Measurements from ENCODE around the gene PINLYP.

Gene PINLYP

DNA sequence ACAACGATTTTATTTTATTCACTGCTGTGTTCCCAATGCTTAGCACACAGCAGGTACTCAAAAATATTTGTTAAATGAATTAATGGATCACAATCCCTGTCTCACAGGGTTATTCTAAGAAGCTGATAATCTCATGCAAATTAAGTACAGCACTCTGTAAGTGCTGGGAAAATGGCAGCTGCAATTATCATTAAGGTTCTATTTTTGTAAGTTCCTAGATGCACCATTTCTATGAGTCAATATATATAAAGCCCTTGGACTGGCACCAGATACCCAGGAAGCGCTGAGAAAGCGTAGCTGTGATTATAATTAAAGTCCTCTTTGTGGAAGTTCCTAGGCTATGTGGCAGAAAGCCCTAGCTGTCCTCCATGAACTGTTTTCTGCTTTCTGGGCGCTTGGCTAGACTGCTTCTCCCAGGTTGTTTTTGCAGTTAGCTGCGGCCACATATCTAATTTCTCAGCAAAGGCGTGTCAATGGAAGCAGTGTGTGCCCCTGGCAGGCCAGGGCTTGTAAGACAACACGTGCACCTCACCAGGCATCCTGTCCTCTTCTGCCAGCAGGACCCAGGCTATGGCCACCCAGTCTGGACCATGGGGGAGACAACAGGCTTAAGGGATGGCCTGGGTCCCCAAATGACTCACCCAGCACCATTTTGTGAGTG lies 31.1 kb downstream of the PINLYP start:
- no peak for DNase-seq (ENCODE audit: low read depth)

GRCh38 chr19:43607238-43608205 lies 31.9 kb downstream of the PINLYP start:
- no peak for DNase-seq (ENCODE audit: low read depth)

DNA sequence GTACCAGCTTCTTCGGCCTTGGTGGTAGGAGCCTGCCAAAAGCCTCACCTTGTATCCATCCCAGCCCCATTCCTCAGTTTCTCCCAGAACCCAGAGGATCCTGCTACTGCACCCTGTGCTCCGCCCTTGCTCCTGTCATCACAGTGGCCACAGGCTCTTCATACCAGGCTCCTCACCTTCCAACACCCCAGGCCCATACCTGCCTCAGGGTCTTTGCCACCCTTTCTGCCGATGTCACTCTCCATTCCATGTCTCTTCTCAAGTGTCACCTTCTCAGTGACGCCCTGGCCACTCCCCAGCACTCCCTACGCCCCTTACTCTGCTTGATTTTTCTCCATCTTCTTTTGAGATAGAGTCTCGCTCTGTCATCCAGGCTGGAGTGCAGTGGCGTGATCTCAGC lies 34.3 kb downstream of the PINLYP start:
- no peak for DNase-seq (ENCODE audit: low read depth)

- DNase-seq (ENCODE audit: low read depth): no peak
Observed at GRCh38 chr19:43610493-43610892, 34.9 kb downstream of the PINLYP start.

GRCh38 chr19:43611788-43612187 lies 36.2 kb downstream of the PINLYP start, which contains the start of gene SRRM5:
Gene SRRM5, plus strand, starts transcription at chr19:43612088. Its CDS starts 34 bp downstream, at chr19:43612122.
- DNase-seq (ENCODE audit: low read depth): no peak

GRCh38 chr19:43612374-43612773 lies 36.8 kb downstream of the PINLYP start:
- DNase-seq (ENCODE audit: low read depth): no peak

DNA sequence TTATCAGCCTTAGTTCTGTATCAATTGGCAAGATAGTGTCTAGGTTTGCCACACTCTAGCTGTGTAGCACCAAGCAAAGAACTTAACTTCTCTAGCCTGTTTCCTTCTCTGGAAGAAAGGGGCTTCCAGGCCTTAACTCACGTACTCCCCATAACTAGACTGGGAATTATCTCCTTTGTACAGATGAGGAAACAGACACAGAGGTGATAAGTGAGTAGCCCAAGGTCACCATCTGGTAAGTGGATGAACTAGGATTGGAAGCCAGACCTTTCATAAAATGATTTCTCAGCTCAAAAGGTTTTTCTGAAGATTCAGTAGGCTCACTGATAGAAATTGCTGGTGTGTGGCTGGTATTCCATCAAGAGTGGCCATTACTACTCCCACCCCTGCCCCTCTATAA lies 40.7 kb downstream of the PINLYP start:
- no peak for DNase-seq (ENCODE audit: low read depth)

DNA sequence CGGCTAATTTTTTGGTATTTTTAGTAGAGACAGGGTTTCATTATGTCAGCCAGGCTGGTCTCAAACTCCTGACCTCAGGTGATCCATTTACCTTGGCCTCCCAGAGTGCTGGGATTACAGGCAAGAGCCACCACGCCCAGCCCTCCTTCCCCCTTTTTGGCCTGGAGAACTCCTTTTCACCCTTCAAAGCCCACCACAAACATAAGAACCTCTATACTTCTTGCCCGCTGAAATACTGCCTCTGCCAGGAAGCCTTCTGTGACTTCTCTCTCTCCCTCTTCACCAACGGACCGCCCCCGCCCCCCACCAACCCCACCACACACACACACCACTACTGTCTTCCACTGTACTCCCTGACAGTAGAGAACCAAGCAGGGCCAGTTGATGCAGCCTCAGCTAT lies 41.4 kb downstream of the PINLYP start:
- no peak for DNase-seq (ENCODE audit: low read depth)

GRCh38 chr19:43618921-43619261 lies 43.3 kb downstream of the PINLYP start:
- peak; percentile 49 for DNase-seq (ENCODE audit: low read depth)

- DNase-seq (ENCODE audit: low read depth): peak; percentile 82
Observed at GRCh38 chr19:43619262-43620060, 43.9 kb downstream of the PINLYP start, which contains the start of gene ZNF428. Gene ZNF428, minus strand, starts transcription at chr19:43619629. Its CDS starts 5,325 bp downstream, at chr19:43614304.

DNA sequence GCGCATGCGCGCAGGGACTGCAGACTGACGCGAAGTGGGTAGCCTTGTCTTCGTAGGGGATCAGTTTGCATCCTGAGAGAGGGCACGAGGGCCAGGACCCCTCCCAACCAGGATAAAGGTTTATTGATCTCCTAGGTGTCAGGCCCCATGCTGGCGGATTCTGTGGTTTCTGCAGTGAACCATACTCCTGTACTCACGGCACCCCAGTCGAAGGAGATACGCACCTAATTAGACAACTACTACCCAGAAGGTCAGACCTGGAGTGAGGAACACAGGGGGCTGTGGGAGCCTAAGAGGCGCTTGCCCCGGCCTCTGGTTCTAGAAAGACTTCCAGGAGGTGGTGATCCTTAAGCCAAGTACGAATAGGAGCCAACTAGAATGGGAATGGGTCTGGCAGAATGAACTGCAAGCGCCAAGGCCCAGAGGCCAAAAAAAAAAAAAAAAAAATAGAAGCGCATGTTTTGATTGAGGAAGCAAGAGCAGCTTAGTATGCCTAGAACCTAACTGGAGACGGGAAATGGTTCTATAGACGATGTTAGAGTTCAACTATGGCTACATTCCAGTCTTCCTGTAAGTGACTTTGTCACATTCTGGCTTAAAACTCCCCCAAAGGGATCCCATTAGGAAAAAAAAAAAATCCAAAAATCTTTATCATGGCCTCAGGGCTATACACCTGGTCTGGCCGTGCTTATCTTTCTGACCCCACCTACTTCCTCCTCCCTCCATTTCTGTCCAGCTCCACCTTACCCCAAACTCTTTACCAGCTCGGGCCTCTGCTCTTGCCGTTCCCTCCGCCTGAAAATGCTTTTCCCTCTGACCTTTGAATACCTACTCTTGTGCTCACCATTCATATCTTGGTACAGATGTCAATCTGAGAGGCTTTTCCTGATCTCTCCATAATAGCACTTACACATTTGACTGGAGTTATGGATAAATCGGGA lies 44.7 kb downstream of the PINLYP start:
- peak; percentile 82 for DNase-seq (ENCODE audit: low read depth)

- DNase-seq (ENCODE audit: low read depth): no peak
Observed at GRCh38 chr19:43622070-43622469, 46.5 kb downstream of the PINLYP start.

DNA sequence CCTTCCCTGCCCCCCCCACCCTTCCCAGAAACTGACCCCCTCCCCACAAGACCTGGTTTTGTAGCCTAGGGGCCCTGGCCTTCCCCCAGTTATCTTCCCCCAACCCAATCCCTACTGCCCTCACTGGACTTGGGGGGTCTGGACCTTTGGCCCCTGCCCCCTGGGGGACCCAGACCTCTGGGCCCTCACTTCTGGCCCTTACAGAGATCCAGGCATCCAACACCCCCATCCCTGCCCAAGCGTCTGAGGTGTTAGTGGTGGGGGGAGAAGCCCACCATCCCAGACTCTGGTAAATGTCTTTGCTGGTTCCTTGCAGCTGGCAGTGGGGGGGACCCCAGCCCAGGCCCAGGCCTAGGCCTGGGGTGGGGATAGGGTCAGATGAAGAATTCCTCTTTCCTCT lies 47.4 kb downstream of the PINLYP start:
- DNase-seq (ENCODE audit: low read depth): no peak

DNA sequence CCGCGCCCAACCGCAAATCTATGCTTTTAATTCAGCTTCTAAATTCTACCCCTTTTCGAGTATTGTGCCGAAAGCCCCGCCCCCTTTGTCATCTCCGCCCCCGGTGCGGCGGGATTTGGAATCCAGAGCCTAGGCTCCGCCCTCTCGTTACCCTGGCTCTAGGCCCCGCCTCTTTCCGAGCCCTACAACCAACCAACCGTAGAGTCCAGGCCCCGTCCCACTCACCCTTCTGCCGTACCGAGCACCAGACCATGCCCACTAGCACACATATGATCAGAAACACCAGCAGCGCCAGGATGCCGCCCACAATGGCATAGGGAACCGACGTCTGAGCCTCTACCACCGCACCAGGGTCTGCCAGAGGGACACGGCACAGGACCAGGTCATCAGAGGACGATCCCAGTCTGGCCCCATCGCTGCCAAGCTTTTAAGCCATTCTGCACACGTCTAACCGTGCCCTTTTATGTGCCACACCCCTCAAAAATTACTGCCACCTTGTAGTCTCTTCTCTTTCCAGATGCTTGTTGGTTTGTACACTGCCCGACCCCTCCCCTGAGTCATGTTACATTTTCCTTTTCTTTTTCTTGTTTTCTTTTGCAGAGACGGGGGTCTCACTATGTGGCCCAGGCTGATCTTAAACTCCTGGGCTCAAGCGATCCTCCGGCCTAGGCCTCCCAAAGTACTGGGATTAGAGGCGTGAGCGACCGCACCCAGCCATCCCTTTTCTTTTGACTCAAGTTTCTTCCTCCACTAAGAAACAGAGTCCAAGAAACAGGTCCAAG lies 48.5 kb downstream of the PINLYP start:
- DNase-seq (ENCODE audit: low read depth): no peak

GRCh38 chr19:43624933-43625332 lies 49.3 kb downstream of the PINLYP start:
- DNase-seq (ENCODE audit: low read depth): peak; percentile 73

- no peak for DNase-seq (ENCODE audit: low read depth)
Observed at GRCh38 chr19:43625918-43626579, 50.4 kb downstream of the PINLYP start.

GRCh38 chr19:43626838-43627237 lies 51.2 kb downstream of the PINLYP start:
- DNase-seq (ENCODE audit: low read depth): no peak

DNA sequence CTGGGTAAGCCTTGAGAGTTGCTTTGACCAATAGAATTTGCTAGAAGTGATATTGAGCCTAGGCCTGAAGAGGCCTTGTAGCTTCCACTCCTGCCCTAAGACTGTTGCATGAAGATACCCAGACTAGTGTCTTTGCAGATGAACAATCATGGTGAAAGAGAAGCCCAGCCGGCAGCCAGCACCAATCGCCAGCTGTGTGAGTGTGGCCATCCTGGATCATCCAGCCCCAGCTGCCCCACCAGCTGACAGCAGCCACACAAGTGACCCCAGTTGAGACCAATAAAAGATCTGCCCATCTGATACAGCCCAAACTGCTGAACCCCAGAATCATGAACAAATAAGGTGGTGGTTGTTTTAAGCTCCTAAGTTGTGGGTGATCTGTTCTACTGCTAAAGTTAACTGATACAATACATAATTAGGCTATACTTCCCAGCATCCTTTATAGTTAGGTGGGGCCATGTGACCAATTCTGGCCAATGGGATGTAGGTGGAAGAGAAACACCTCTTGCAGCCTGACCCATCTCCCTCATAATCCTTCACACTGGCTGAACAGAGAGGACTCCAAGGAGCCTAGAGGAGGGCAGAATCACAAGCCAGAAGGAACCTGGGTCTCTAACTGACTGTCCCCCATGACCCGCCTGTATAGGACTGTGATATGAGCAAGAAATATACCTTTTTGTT lies 53.2 kb downstream of the PINLYP start:
- no peak for DNase-seq (ENCODE audit: low read depth)

DNA sequence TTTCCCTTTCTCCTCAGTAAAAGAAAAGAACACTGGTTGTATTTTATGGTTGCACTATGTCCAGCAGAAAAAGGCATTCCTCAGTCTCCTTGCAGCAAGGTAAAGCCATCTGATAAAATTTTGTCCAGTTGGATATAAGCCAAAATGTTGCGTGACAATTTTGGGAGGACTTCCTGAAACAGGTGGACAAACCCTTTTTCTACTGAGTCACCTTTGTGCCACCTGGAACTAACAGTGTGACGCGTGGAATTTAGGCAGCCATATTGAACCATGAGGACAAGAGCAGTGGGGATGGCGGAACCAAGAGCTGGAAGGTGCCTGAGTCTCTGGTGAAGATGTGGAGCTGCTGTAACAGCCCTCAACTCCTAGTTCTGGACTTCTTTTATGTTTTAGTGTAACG lies 55.9 kb downstream of the PINLYP start:
- DNase-seq (ENCODE audit: low read depth): no peak
